Measurements from ENCODE around the gene GPR6.

The GPR6 gene

DNA sequence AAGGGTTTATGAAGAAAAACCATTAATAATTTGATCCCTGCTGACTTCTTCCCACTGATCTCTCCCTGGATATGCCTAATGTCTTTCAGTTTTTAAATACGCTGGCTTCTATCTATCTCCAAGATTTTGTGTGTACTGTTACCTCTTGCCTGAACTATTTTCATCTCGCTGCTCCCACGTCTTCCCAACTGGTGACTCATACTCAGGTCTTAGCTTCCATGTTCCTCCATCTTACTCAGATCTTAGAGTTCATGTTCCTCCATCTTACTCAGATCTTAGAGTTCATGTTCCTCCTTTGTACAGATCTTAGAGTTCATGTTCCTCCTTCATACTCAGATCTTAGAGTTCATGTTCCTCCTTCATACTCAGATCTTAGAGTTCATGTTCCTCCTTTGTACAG is 21.6 kb downstream of the GPR6 start:
- no peak for DNase-seq

DNA sequence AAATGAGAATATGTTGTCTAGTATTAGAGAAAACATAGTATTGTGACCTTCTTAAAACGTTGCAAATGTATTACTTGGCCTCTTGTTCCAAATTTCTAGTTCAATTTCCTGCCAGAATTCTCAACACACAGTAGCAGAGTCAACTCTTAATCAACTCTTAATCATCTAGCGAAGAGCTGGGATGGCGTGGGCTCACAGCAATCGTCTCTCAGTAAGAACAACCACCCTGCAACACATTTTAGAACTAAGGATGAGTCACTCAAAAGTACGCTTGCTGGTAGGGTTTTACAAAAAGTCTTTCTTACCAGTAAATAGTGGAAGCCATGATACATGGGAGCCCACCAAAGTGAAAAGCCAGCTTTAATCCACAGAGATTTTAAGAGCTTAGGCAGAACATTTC is 24.6 kb downstream of the GPR6 start:
- DNase-seq = no peak

DNA sequence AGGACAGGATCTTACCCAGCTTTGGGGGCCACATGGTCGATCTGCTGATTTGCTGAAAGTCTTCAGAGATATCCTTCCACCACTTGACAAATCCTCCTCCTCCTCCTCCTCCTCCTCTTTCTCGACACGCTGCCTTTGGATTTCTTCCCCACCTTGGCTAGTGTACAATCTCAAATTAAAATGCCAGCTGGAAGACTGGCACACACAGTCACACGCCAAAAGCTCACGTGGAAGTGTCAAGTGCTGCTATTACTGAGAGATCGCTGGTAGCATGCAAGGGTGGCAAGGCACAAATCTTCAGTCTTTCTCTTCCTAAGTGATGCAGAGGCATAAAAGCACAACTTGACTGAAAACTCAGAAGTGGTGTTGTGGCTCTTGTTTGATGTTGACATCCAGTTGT is 35.3 kb downstream of the GPR6 start:
- no peak for DNase-seq

- no peak for DNase-seq
These were observed 37.1 kb downstream of the GPR6 start for GRCh38 chr6:110015206-110015605.

DNA sequence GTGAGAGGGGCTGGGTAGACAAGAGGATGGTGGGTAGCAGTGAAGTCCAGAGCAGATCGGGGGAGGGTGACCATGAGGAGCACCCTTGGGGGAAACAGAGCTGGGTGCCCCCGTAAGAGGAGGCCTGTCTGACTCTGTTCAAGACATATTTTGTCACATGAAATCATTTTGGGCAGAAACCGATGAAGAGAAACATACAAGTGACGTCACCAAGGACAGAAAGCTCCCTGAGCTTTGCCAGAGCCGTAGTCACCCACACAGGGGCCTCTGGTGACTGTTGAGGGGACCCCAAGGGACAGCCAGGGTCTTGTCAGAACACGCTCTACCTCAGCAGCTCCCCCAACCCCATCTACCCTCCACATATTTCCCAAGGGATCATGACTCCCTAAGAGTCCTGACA is 39.2 kb downstream of the GPR6 start:
- DNase-seq = no peak

GRCh38 chr6:110017946-110018345 is 39.8 kb downstream of the GPR6 start:
- no peak for DNase-seq

DNA sequence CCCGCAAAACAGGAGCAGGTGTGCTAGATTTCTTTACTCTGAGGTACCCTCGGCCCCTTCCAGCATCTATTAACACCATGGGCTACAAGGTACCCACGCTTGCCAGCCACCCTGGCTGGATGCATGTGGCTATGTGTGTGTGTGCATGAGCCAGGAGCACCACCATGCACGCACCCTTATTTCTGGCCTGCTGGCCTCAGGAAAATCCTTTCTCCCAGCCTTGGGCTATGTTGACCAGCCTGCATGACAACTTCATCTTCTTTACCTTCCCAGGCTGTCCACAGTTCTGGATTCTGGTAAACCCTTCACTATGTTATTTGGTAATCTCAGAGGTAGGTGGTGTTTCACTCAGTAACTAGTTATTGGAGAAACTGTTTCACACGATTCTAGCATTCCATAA is 40.4 kb downstream of the GPR6 start:
- DNase-seq = no peak

GRCh38 chr6:110020888-110021287 is 42.8 kb downstream of the GPR6 start:
- DNase-seq = no peak

DNA sequence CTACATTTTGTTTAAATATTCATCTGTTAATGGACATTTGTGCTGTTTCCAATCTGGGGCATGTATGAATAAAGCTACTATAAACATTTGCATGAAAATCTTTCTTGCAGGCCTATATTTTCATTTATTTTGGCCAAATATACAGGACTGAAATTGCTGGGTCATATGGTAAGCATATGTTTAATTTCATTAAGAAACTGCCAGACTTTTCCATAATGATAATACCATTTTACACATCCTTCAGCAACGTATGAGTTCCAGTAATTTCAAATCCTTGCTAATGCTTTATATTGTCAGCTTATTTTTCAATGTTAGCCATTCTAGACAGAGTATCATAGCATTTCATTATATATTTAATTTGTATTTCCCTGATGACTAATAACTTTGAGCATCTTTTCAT is 51.0 kb downstream of the GPR6 start:
- DNase-seq = no peak
